ENCODE measurements around the gene RITA1. TPM values are rescaled to one million over a fixed set of nuclear protein-coding genes. Genes with fewer than 3 reads are reported as not detected.
A peak's percentile ranks its signal among the peaks of the same experiment; 100 is the strongest.

Gene RITA1
- total and polyA plus RNA-seq, 2 donors (not counting 1 experiment from before 2014, with no cell fraction given) = 8.1 to 17.9 TPM

DNA sequence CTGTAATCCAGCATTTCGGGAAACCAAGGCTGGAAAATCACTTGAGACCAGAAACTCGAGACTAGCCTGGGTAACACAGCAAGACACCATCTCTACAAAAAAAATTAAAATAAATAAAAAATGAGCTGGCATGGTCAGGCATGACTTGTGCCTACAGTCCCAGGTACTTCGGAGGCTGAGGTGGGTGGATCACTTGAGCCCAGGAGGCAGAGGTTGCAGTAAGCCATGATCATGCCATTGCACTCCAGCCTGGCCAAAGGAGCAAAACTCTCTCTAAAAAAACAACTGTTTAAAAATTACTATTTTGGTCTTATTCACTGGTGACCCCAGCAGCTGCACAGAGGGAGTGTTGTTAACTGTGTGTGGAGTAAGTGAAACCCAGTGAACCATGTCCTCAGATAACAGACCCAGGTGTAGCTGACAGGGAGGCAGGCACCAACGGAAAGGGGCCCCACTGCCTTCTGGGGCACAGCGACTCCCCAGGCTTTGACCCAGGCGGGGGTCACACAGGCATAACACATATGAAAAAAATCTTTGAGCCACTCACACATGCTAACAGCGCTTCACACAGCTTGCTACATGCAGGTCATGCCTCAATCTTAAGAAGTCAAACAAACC lies 12.3 kb upstream of the RITA1 start:
- Histone ChIP-seq H2AFZ (ENCODE audit: insufficient read depth, low read depth, low read length, poor library complexity, severe bottlenecking) (no peak overlapping the region), H3K9me3 (ENCODE audit: control extremely low read depth in 1 of 3, control insufficient read depth in 2 of 3, insufficient read depth in 1 of 3, low read length in 2 of 3) (peaks cover 0 to 10% (median 1%) of the 10 kb centered on the region in 3 donors), H3K27ac (ENCODE audit: low read length in 2 of 2) (peak overlapping the region; percentile 6 to 36), H4K20me1 (ENCODE audit: control insufficient read depth, insufficient read depth, low read length, poor library complexity, severe bottlenecking) (peaks cover 34% of the 10 kb centered on the region), H3K79me2 (ENCODE audit: control insufficient read depth, insufficient read depth, low read length) (peaks cover 39% of the 10 kb centered on the region), H3K27me3 (replicated peaks in 1 of 4; ENCODE audit: control extremely low read depth in 1 of 4, control insufficient read depth in 3 of 4, insufficient read depth in 4 of 4, low read length in 3 of 4) (no peaks in the 10 kb centered on the region), H3K4me1 (ENCODE audit: control insufficient read depth in 2 of 2, insufficient read depth in 2 of 2, low read length in 2 of 2) (peaks cover 20 to 30% of the 10 kb centered on the region in 2 donors), H3K4me2 (replicated peaks; ENCODE audit: low read depth, low read length, poor library complexity, severe bottlenecking) (peak overlapping the region; percentile 48), H3K36me3 (replicated peaks in 1 of 2; ENCODE audit: control extremely low read depth in 1 of 2, control insufficient read depth in 1 of 2, extremely low read depth in 1 of 2, insufficient read depth in 2 of 2, low read length in 1 of 2) (peaks cover 10 to 86% of the 10 kb centered on the region in 2 experiments), H3K9ac (ENCODE audit: low read length) (no peak overlapping the region), H3K4me3 (ENCODE audit: control extremely low read depth in 1 of 5, extremely low read depth in 1 of 5, insufficient read depth in 1 of 5, low read depth in 2 of 5, low read length in 4 of 5) (no peak overlapping the region)
- peaks cover 37% of the 10 kb centered on the region for H3K4me1 Mint-ChIP-seq
- no peaks in the 10 kb centered on the region for H3K27me3 Mint-ChIP-seq
- H3K27ac Mint-ChIP-seq = peak overlapping the region; percentile 84
- no peak for DNase-seq
- peak; percentile 69 for ATAC-seq (ENCODE audit: low read depth)
- CTCF ChIA-PET = interaction anchor here (0.6 to 8.0 kb wide), 27 partner anchors 10 to 1806 kb away, joined by 3 to 127 read pairs (median 7); partner anchors contain the start of genes DDX54, OAS1 and RITA1
- intact Hi-C loops (cut with micrococcal nuclease) = loop anchor here (5.0 kb wide), 1 partner anchor 96 kb away; no protein-coding TSS in a partner anchor
- POLR2A ChIA-PET = interaction anchor here (0.6 to 2.5 kb wide), 5 partner anchors 8 to 97 kb away, joined by 3 to 7 read pairs (median 6); no protein-coding TSS in a partner anchor
- TF ChIP-seq, protein P1, sequence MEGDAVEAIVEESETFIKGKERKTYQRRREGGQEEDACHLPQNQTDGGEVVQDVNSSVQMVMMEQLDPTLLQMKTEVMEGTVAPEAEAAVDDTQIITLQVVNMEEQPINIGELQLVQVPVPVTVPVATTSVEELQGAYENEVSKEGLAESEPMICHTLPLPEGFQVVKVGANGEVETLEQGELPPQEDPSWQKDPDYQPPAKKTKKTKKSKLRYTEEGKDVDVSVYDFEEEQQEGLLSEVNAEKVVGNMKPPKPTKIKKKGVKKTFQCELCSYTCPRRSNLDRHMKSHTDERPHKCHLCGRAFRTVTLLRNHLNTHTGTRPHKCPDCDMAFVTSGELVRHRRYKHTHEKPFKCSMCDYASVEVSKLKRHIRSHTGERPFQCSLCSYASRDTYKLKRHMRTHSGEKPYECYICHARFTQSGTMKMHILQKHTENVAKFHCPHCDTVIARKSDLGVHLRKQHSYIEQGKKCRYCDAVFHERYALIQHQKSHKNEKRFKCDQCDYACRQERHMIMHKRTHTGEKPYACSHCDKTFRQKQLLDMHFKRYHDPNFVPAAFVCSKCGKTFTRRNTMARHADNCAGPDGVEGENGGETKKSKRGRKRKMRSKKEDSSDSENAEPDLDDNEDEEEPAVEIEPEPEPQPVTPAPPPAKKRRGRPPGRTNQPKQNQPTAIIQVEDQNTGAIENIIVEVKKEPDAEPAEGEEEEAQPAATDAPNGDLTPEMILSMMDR (IDR thresholded peaks at IDR 0.05) = no peak
- no peak for TF ChIP-seq EZH2 (IDR thresholded peaks at IDR 0.05; ENCODE audit: borderline replicate concordance, insufficient read depth, low read depth, low read length, poor library complexity, severe bottlenecking)
- H3K9me3 Mint-ChIP-seq (ENCODE audit: insufficient read depth) = no peaks in the 10 kb centered on the region
- WGBS (ENCODE audit: insufficient coverage) = 19% methylated on average over 3 of the region's 7 CpGs
- H3K4me3 Mint-ChIP-seq = peak overlapping the region; percentile 62
